IPS-20b (cell line): Measurements from ENCODE around the gene KIAA0825.

Experiments
- H3K27ac ChIP-seq: one replicate; pipeline ENCODE4 v1.5.1; 2013; ENCODE audit warnings: low read length
- H3K27me3 ChIP-seq: 2 replicates; pipeline ENCODE4 v1.6.1; 2013; ENCODE audit warnings: mild to moderate bottlenecking, low read length, inconsistent platforms; ENCODE audit not compliant: insufficient read depth
- H3K36me3 ChIP-seq: 2 replicates; pipeline ENCODE4 v1.6.1; 2013; ENCODE audit warnings: low read depth, mild to moderate bottlenecking, inconsistent platforms, low read length, moderate library complexity; ENCODE audit not compliant: insufficient read depth
- H3K4me1 ChIP-seq: 2 replicates; pipeline ENCODE4 v1.6.1; 2013; ENCODE audit warnings: mild to moderate bottlenecking, control low read depth, inconsistent platforms, low read length, moderate library complexity; ENCODE audit not compliant: insufficient read depth
- H3K4me3 ChIP-seq: 2 replicates; pipeline ENCODE4 v1.5.1; 2013; ENCODE audit warnings: mild to moderate bottlenecking, low read length, inconsistent platforms
- H3K9ac ChIP-seq: 2 replicates; pipeline ENCODE4 v1.6.1; 2013; ENCODE audit warnings: low read depth, mild to moderate bottlenecking, inconsistent platforms, low read length, moderate library complexity
- H3K9me3 ChIP-seq: 2 replicates; pipeline ENCODE4 v1.6.1; 2013; ENCODE audit warnings: mild to moderate bottlenecking, low read depth, low read length, inconsistent platforms; ENCODE audit not compliant: insufficient read depth

Gene KIAA0825, protein sequence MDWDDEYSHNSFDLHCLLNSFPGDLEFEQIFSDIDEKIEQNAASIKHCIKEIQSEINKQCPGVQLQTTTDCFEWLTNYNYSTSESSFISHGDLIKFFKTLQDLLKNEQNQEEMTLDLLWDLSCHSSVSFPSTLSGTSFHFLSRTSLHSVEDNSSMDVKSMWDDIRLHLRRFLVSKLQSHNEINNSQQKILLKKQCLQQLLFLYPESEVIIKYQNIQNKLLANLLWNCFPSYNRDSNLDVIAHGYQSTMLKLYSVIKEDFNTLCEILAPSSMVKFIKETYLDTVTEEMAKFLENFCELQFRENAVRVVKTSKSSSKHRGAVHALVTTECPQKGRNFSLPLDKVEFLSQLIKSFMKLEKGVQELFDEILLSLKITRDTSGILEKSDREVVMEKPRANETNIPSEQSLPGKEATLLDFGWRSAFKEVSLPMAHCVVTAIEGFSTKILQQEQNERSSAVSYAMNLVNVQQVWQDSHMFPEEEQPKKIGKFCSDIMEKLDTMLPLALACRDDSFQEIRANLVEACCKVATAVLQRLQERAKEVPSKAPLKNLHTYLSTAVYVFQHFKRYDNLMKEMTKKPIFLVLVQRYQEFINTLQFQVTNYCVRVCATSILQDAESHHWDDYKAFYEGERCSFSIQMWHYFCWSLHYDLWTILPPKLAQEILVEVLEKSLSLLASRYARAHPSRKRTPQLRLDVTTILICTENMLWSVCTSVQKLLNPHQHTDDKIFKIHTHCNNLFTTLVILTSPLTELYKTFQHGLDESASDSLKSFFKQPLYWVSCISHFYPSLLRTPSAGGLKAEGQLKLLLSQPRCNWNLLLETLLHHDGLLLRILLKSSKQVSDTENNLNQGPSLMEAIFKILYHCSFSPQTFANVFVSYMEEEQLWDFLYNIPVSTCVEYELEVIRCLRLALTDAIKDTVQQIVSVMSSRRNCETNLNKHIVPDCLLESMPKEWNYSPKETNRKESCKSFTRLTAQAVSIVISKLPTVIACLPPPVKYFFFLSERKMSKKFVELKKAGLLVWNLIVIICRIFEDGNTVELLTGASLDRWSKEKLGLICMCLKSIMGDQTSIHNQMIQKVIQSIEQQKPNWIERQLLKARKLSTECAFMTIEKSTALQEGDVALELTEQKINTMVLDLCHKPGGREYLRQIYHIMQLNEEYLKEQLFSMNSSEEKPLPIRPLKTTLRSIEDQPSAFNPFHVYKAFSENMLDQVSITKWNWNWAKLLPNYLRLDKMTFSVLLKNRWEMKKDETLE (N-terminal part only)

DNA sequence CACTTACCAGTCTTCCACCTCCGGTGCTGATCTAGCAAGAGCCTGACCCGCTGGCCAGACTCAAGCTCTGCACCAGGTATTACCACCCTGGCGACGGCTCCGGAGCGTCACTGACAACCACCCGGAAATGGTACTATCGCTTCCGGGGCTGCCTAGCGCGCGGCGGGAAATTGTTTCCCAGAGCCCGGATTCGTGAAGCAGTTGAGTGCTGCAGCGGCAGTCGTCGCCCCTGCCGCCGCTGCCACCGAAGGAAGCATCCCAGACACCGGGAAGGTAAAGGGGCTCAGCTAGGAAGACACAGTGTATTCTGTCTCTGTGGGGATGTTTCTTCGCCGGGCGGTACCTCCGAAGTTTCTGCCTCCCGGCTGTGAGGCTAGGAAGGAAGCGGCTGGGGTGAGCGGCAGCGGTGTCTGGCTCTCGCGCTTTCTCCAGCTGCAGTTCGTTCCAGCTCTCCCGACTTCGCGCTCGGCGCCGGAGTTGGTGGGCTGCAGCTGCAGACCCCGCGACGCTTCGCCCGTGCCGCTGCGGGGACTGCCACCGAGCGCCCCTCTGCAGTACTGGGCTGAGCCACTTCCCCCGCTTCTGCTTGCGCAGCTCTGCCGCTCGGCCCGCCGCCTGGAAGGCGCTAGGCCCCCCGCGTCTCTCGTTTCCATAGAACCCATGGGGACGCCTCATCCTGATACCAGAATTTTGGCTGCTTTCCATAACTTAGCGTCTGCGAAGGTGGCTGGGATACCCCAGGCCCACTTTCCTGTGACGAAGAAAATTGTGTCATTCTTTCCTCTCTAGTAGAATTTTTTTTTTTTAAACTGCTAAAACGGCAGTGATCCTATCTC is at the start of gene KIAA0825, which contains the start of gene SLF1:
KIAA0825 (minus strand) TSS at position 112 of the 836 bp plus-strand sequence. CDS start 81,478 bp downstream, outside the sequence.
SLF1 (plus strand) TSS at position 177 of the 836 bp plus-strand sequence. CDS start 10,142 bp downstream, outside the sequence.
- Histone ChIP-seq H3K4me1 (peaks cover 21% of the 10 kb centered on the region), H3K9me3 (no peaks in the 10 kb centered on the region), H3K27ac (peak within 1 kb of the TSS; percentile 64), H3K36me3 (no peaks in the 10 kb centered on the region), H3K27me3 (no peaks in the 10 kb centered on the region), H3K4me3 (peak within 1 kb of the TSS; percentile 95), H3K9ac (peak within 1 kb of the TSS; percentile 91)

DNA sequence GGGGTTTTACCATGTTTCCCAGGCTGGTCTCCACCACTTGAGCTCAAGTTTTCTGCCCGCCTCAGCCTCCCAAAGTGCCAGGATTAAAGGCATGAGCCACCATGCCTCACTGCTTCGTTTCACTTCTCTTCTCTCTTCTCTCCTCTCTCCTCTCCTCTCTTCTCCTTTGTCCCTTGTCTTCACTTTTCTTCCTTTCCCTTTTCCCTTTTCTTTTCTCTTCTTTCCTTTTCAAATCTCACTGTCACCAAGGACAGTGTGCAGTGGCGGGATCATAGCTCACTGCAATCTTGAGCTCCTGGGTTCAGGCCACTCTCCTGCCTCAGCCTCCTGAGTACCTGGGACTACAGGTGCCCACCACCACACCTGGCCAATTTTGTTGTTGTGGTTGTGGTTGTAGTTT is 49.5 kb upstream of the KIAA0825 start:
- H3K9me3 ChIP-seq, result no peaks in the 10 kb centered on the region
- H3K27me3 ChIP-seq, result no peaks in the 10 kb centered on the region
- no peak overlapping the region for H3K9ac ChIP-seq
- H3K27ac ChIP-seq, result no peak overlapping the region
- H3K36me3 ChIP-seq, result peaks cover 40% of the 10 kb centered on the region
- no peak overlapping the region for H3K4me3 ChIP-seq
- no peaks in the 10 kb centered on the region for H3K4me1 ChIP-seq

- no peak overlapping the region for H3K9ac ChIP-seq
- peaks cover 15% of the 10 kb centered on the region; the same call in 1 of the 2 replicates for H3K9me3 ChIP-seq
- H3K27ac ChIP-seq, result no peak overlapping the region
- H3K4me3 ChIP-seq, result no peak overlapping the region
- no peaks in the 10 kb centered on the region for H3K27me3 ChIP-seq
- H3K4me1 ChIP-seq, result no peaks in the 10 kb centered on the region
- peaks cover 46% of the 10 kb centered on the region for H3K36me3 ChIP-seq
These were observed 42.7 kb upstream of the KIAA0825 start for GRCh38 chr5:94661086-94661485.

DNA sequence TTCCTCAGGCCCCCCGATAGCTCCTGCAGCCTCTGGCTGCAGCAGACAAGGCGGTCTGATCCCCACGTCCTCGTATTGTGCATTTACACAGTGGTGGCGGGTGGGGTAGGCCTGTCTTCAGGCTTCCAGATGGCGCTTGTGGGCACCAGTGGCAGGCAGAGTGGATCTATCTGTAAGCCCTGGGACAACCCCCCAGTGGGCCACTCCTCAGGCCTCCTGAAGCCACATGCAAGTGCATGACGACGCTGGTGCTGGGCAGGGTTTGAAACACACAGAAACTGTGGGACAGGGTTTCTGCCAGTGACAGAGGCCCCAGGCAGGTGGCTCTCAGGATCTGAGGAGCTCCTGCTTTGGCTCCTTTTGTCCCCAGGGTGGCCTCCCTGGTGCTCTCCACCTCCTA is 42.1 kb upstream of the KIAA0825 start:
- H3K36me3 ChIP-seq, result peaks cover 47% of the 10 kb centered on the region

DNA sequence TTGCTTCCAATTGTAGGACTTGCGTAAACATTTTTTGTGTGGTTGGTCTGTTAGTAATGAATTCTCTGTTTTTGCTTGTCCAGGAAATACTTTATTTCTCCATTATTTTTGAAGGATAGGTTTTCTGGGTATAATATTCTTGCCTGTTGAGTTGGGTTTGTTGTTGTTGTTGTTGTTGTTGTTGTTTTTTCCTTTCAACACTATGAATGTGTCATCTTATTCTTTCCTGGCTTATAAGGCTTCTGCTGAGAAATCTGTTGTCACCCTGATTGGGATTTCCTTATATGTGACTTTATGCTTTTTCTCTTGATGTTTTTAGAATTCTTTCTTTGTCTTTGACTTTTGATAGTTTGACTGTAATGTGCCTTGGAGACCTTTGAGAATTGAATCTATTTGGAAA is 39.9 kb upstream of the KIAA0825 start:
- no peaks in the 10 kb centered on the region for H3K27me3 ChIP-seq
- peaks cover 26% of the 10 kb centered on the region for H3K9me3 ChIP-seq
- H3K36me3 ChIP-seq, result peaks cover 51% of the 10 kb centered on the region
- H3K4me1 ChIP-seq, result no peaks in the 10 kb centered on the region
- H3K27ac ChIP-seq, result no peak overlapping the region
- H3K9ac ChIP-seq, result no peak overlapping the region
- no peak overlapping the region for H3K4me3 ChIP-seq

More for the DNA sequence above, 42.1 kb upstream of the KIAA0825 start:
- Histone ChIP-seq H3K9me3 (peaks cover 15% of the 10 kb centered on the region; the same call in 1 of the 2 replicates), H3K27ac (no peak overlapping the region), H3K4me3 (no peak overlapping the region), H3K4me1 (no peaks in the 10 kb centered on the region), H3K27me3 (no peaks in the 10 kb centered on the region), H3K9ac (no peak overlapping the region)

- no peaks in the 10 kb centered on the region for H3K27me3 ChIP-seq
- 0 out of 2 replicates have a peak, but pooled peaks cover 8% of the 10 kb centered on the region for H3K9me3 ChIP-seq
- no peak overlapping the region for H3K4me3 ChIP-seq
- no peak overlapping the region for H3K27ac ChIP-seq
- H3K36me3 ChIP-seq, result peaks cover 36% of the 10 kb centered on the region
- no peaks in the 10 kb centered on the region for H3K4me1 ChIP-seq
- no peak overlapping the region for H3K9ac ChIP-seq
These were observed 31.5 kb upstream of the KIAA0825 start for GRCh38 chr5:94649874-94650273.

DNA sequence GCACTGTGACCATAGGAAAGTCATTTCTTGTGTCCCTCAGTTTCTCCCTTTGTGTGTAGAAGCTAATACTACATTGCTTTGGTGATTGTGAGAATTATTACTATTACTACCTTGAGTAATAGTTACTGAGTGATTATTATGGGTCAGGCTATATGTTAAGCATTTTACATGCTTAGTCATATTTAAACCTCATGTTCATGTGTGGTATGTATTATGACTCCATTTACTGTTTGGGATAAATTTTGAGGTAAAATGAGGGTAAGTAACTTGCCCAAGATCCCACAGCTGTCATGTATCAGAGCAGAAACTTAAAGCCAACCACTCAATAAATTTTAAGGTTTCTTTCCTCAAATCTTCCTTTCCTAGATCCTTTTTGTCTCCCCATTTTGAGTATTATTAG is 28.4 kb upstream of the KIAA0825 start:
- H3K4me1 ChIP-seq, result no peaks in the 10 kb centered on the region
- H3K36me3 ChIP-seq, result peaks cover 24% of the 10 kb centered on the region
- H3K27ac ChIP-seq, result no peak overlapping the region
- no peak overlapping the region for H3K4me3 ChIP-seq
- no peaks in the 10 kb centered on the region for H3K27me3 ChIP-seq
- no peak overlapping the region for H3K9ac ChIP-seq
- no peaks in the 10 kb centered on the region for H3K9me3 ChIP-seq

GRCh38 chr5:94645053-94645452 is 26.6 kb upstream of the KIAA0825 start:
- peaks cover 32% of the 10 kb centered on the region for H3K36me3 ChIP-seq

GRCh38 chr5:94640176-94640575 is 21.8 kb upstream of the KIAA0825 start:
- Histone ChIP-seq H3K27me3 (no peaks in the 10 kb centered on the region), H3K4me3 (no peak overlapping the region), H3K9me3 (peaks cover 25% of the 10 kb centered on the region), H3K9ac (no peak overlapping the region), H3K27ac (no peak overlapping the region), H3K36me3 (peaks cover 34% of the 10 kb centered on the region), H3K4me1 (no peaks in the 10 kb centered on the region)

More at GRCh38 chr5:94645053-94645452, 26.6 kb upstream of the KIAA0825 start:
- no peak overlapping the region for H3K27ac ChIP-seq
- peaks cover 8% of the 10 kb centered on the region for H3K9me3 ChIP-seq
- no peak overlapping the region for H3K9ac ChIP-seq
- no peaks in the 10 kb centered on the region for H3K4me1 ChIP-seq
- H3K27me3 ChIP-seq, result no peaks in the 10 kb centered on the region
- H3K4me3 ChIP-seq, result no peak overlapping the region

- Histone ChIP-seq H3K9ac (no peak overlapping the region), H3K27ac (no peak overlapping the region), H3K36me3 (peaks cover 48% of the 10 kb centered on the region), H3K9me3 (no peaks in the 10 kb centered on the region), H3K4me3 (no peak overlapping the region), H3K4me1 (no peaks in the 10 kb centered on the region), H3K27me3 (no peaks in the 10 kb centered on the region)
These were observed 13.6 kb upstream of the KIAA0825 start for GRCh38 chr5:94632024-94632423.
